Hematopoietic multipotent progenitor cell (in vitro differentiated cells): ENCODE measurements around the gene STARD5. TPM values are rescaled to one million over a fixed set of nuclear protein-coding genes. Genes with fewer than 3 reads are reported as not detected.

ENCODE experiments used
- DNase-seq, 3 donors: peaks; one replicate each; pipeline ENCODE4 v3.0.0-alpha.2; 2011 to 2015; ENCODE audit warnings: low read depth in 2 of 3, low spot score in 2 of 3
- total RNA-seq: library from RNA; depleted of rRNA; stranded (reverse); fragments of >200 nt; gene quantifications from one replicate; pipeline ENCODE4 v1.2.3, GENCODE V29; 2012

Gene STARD5
- total RNA-seq, 1 donor, result 4.3 TPM

- DNase-seq, result no peak
These were observed 62.6 kb downstream of the STARD5 start for GRCh38 chr15:81261172-81261811.

- DNase-seq, result no peak
These were observed 64.1 kb downstream of the STARD5 start for GRCh38 chr15:81259760-81260298.

Other genes with a start within 250 kb of the STARD5 start
- gene CFAP161, start 189.9 kb downstream of the STARD5 start, total RNA-seq, result under 0.01 TPM
- 44.7 TPM for gene IL16, start 127.3 kb downstream of the STARD5 start, total RNA-seq
- gene TMC3, start 50.1 kb upstream of the STARD5 start, total RNA-seq, result not detected